Ascending aorta (tissue), 2 donors: ENCODE results near the gene PPP1R1B. TPM values are rescaled to one million over a fixed set of nuclear protein-coding genes. Genes with fewer than 3 reads are reported as not detected.

Experiments
- DNase-seq, 2 donors: peaks; one replicate each; pipeline ENCODE4 v3.0.0-alpha.2; 2019; ENCODE audit warnings: low spot score in 2 of 2
- H3K27ac ChIP-seq, 2 donors: fragments of 200-600 bp; sonication (generic); one replicate each; pipeline ENCODE4 v1.5.1; 2016 to 2017; ENCODE audit warnings: mild to moderate bottlenecking in 1 of 2
- H3K27me3 ChIP-seq: fragments of 200-600 bp; sonication (generic); one replicate; pipeline ENCODE4 v1.5.1; 2017
- H3K36me3 ChIP-seq, 2 donors: fragments of 200-600 bp; sonication (generic); one replicate each; pipeline ENCODE4 v1.5.1; 2016
- H3K4me1 ChIP-seq, 2 donors: fragments of 200-600 bp; sonication (generic); one replicate each; pipeline ENCODE4 v1.5.1; 2016 to 2017; ENCODE audit warnings: mild to moderate bottlenecking in 1 of 2
- H3K4me3 ChIP-seq, 2 donors: fragments of 200-600 bp; sonication (generic); one replicate each; pipeline ENCODE4 v1.5.1; 2016 to 2017; ENCODE audit warnings: mild to moderate bottlenecking in 1 of 2
- H3K9me3 ChIP-seq, 2 donors: fragments of 200-600 bp; sonication (generic); one replicate each; pipeline ENCODE4 v1.5.1; 2016
- CTCF ChIP-seq, 3 experiments: fragments of 200-600 bp in 2 of 3; fragments of 450-650 bp in 1 of 3; sonication (generic) in 2 of 3; IDR thresholded peaks; one replicate each; pipeline ENCODE4 v1.5.1; 2016 to 2019; ENCODE audit warnings: antibody characterized with exemption in 3 of 3, mild to moderate bottlenecking in 1 of 3, moderate library complexity in 1 of 3
- intact Hi-C: fragments of 100-400 bp; cut with DNase I; formaldehyde crosslinking; loops from one replicate; pipeline ENCODE4 v1.15.1; 2023
- total RNA-seq: library from RNA; depleted of rRNA; stranded (reverse); fragments of >200 nt; gene quantifications from one replicate; pipeline ENCODE4 v1.1.0, GENCODE V29; 2016

The PPP1R1B gene
- total RNA-seq, 1 donor from 2014 or later, result 2.4 TPM

- H3K9me3 ChIP-seq, result no peaks in the 10 kb centered on the region
- H3K36me3 ChIP-seq, result no peaks in the 10 kb centered on the region
- H3K4me3 ChIP-seq, result no peak overlapping the region
- peak overlapping the region; percentile 90 to 95 for H3K27ac ChIP-seq
- no peaks in the 10 kb centered on the region for H3K27me3 ChIP-seq
- TF ChIP-seq CTCF (IDR thresholded peaks at IDR 0.05), result no peak
- DNase-seq, result peak in 1 of 2 donors; percentile 42
- peaks cover 23 to 46% of the 10 kb centered on the region in 2 donors for H3K4me1 ChIP-seq
- intact Hi-C loops, result no loop called here
These were observed 47.4 kb downstream of the PPP1R1B start for GRCh38 chr17:39674179-39674578.

- Histone ChIP-seq H3K4me3 (no peak overlapping the region), H3K9me3 (no peaks in the 10 kb centered on the region), H3K27ac (peak overlapping the region; percentile 90 to 95), H3K27me3 (no peaks in the 10 kb centered on the region), H3K36me3 (no peaks in the 10 kb centered on the region), H3K4me1 (peaks cover 23 to 49% of the 10 kb centered on the region in 2 donors)
- DNase-seq, result no peak
- no peak for TF ChIP-seq CTCF (IDR thresholded peaks at IDR 0.05)
- intact Hi-C loops, result no loop called here
These were observed 48.1 kb downstream of the PPP1R1B start for GRCh38 chr17:39674702-39675389.

- no peaks in the 10 kb centered on the region for H3K27me3 ChIP-seq
- peaks cover 23 to 49% of the 10 kb centered on the region in 2 donors for H3K4me1 ChIP-seq
- no peaks in the 10 kb centered on the region for H3K9me3 ChIP-seq
- intact Hi-C loops, result no loop called here
- peak overlapping the region; percentile 90 to 95 for H3K27ac ChIP-seq
- no peak for TF ChIP-seq CTCF (IDR thresholded peaks at IDR 0.05)
- no peak for DNase-seq
- H3K36me3 ChIP-seq, result no peaks in the 10 kb centered on the region
- no peak overlapping the region for H3K4me3 ChIP-seq
These were observed 48.8 kb downstream of the PPP1R1B start for GRCh38 chr17:39675390-39676082.

- H3K4me3 ChIP-seq, result no peak overlapping the region
- no peak for TF ChIP-seq CTCF (IDR thresholded peaks at IDR 0.05)
- H3K4me1 ChIP-seq, result peaks cover 23 to 49% of the 10 kb centered on the region in 2 donors
- peak; percentile 60 to 90 for DNase-seq
- intact Hi-C loops, result no loop called here
- H3K27ac ChIP-seq, result peak overlapping the region; percentile 90 to 95
- no peaks in the 10 kb centered on the region for H3K9me3 ChIP-seq
- H3K36me3 ChIP-seq, result peaks cover 0 to 4% of the 10 kb centered on the region in 2 donors
- H3K27me3 ChIP-seq, result no peaks in the 10 kb centered on the region
These were observed 49.6 kb downstream of the PPP1R1B start for GRCh38 chr17:39676198-39676819.

- Histone ChIP-seq H3K36me3 (peaks cover 0 to 4% of the 10 kb centered on the region in 2 donors), H3K4me3 (peak overlapping the region in 1 of 2 donors; percentile 11), H3K27ac (peak overlapping the region; percentile 90 to 95), H3K27me3 (no peaks in the 10 kb centered on the region), H3K9me3 (no peaks in the 10 kb centered on the region), H3K4me1 (peaks cover 23 to 43% of the 10 kb centered on the region in 2 donors)
- DNase-seq, result no peak
- TF ChIP-seq CTCF (IDR thresholded peaks at IDR 0.05), result no peak
- intact Hi-C loops, result no loop called here
These were observed 50.3 kb downstream of the PPP1R1B start for GRCh38 chr17:39677072-39677471.
